ENCODE results near the gene OR3A3.

OR3A3 gene

DNA sequence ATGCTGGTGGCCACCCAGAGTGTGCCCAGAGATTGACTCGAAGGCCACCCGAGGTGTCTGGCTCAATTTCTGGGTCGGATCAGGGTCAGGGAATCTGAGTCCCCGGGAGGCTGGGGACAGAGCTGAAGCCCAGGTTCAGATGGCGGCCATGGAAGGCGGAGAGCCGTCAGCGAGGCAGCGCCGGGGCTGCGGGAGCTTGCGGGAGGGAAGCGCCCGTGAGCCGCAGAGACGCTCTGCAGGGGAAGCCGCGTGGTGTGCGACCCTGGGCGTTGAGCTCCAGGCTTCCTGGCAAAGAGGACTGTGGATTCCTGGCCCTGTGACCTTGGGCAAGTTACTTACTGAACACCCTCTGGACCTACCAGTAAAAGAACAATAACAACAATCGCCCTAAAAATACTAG, 61.0 kb downstream of the OR3A3 start:
- no peak for DNase-seq (ENCODE audit: low read depth, low spot score)

Measured in ELF-1 (cell line).